Choroid plexus epithelial cell (primary cell): ENCODE measurements around the gene LARGE2.

Experiments
- DNase-seq: peaks from one replicate; pipeline ENCODE4 v3.0.0-alpha.2; 2010; ENCODE audit warnings: low read depth
- H3K4me3 ChIP-seq: 2 replicates; pipeline ENCODE4 v1.5.1; 2011; ENCODE audit warnings: low read depth, mild to moderate bottlenecking, control low read depth, low read length, moderate library complexity
- CTCF ChIP-seq: conservative IDR thresholded peaks from 2 replicates; pipeline ENCODE4 v1.5.1; 2011; ENCODE audit warnings: low read depth, mild to moderate bottlenecking, control low read depth, inconsistent platforms, low read length, moderate library complexity

Gene LARGE2

DNA sequence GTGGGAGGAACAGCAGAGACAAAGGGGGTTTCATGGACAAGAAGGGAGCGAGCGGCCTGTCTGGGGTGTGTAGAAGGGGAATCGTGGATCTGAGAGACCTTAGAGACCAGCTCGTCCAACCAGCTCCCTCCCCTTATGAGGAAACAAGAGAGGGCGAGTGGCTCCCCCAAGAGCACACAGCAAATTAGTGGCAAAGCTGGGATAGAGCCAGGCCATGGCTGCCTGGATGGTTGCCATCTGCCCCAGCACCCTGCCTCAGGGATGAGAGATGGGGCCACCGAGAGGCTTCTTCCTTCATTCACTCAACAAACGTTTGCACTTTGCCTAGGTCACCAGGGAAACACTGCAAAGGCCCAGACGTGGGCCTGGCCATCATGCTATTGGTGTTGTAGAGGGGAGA is 32.9 kb upstream of the LARGE2 start:
- H3K4me3 ChIP-seq: no peak overlapping the region
- TF ChIP-seq CTCF: no peak
- no peak for DNase-seq

- no peak overlapping the region for H3K4me3 ChIP-seq
- DNase-seq: no peak
- TF ChIP-seq CTCF: no peak
These were observed 32.5 kb upstream of the LARGE2 start for GRCh38 chr11:45889966-45890365.

GRCh38 chr11:45890886-45891550 is 31.4 kb upstream of the LARGE2 start:
- no peak for DNase-seq
- H3K4me3 ChIP-seq: no peak overlapping the region
- TF ChIP-seq CTCF: no peak

DNA sequence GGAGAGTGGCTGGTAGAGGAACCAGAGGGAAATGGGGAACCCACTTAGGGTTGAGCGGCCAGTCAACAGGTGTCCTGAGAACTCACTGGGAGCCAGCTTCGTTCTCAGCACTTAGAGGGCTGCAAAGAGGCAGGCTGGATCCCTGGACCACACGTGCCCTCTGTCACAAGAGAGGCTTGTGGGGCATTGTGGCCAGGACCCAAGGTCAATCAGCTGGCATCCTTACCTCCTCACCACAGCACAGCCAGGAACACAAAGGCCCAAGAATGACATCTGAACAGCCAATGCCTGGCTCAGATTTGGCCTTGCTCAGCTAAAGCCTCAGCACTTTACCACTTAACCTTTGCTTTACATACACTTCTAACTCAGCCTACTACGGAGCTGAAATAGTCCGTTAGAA is 29.6 kb upstream of the LARGE2 start:
- DNase-seq: no peak
- H3K4me3 ChIP-seq: no peak overlapping the region
- TF ChIP-seq CTCF: no peak

DNA sequence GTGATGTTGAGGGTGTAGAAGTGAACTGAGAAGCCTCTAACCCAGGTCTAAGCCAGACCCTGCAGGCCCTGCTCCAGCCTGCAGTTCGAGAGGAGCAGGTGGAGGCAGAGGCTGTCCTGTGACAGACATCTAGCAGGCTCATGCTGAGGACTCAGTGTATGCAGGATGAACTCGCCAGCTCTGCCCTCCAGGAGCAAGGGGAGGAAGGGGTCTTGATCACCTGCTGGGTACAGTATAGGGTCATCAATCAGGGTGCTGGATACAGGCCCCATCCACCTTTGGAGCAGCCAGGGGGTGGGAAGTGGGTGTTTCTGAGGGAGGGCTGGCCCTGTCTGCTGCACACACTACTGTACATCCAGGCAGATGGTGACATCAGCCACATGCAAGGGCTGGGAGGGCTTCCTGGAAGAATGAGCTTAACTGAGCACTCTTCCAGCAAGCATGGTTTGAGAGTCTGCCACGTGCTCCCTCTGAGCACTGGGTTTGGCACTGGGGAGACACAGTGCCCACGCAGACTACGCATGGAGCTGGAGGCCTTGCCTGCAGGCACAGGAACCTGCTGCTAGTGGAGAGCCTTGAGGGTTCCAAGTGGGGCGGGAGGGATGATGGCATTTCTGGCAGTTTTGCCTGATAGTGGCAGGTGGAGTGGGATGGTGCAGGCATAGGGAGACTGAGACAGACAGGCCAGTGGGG is 27.8 kb upstream of the LARGE2 start:
- no peak for TF ChIP-seq CTCF
- no peak overlapping the region for H3K4me3 ChIP-seq
- no peak for DNase-seq

- DNase-seq: no peak
- H3K4me3 ChIP-seq: no peak overlapping the region
- TF ChIP-seq CTCF: no peak
These were observed 26.8 kb upstream of the LARGE2 start for GRCh38 chr11:45895553-45896259.
